ENCODE data around the gene C1orf116.

Gene C1orf116

DNA sequence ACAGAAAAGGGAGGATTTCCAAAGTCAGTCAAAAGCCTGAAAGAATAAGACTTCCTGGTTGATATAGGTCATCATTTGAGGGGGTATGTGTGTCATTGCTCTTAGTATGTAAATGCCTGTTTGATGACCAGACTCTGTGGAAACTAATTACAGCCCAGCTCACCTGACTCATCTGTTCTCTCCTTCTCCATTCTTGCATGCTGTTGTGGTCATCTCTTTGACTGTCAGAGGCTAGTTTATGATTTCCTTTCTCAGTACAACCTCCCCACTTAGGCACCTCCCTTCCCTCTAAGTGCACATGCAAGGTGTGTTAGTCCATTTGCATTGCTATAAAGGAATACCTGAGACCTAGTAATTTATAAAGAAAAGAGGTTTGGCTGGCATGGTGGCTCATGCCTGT is 2.4 kb upstream of the C1orf116 start:
- no peak for DNase-seq (ENCODE audit: low read depth)

- no peak for DNase-seq (ENCODE audit: low read depth)
These were observed 1.7 kb upstream of the C1orf116 start for GRCh38 chr1:207034208-207034607.

DNA sequence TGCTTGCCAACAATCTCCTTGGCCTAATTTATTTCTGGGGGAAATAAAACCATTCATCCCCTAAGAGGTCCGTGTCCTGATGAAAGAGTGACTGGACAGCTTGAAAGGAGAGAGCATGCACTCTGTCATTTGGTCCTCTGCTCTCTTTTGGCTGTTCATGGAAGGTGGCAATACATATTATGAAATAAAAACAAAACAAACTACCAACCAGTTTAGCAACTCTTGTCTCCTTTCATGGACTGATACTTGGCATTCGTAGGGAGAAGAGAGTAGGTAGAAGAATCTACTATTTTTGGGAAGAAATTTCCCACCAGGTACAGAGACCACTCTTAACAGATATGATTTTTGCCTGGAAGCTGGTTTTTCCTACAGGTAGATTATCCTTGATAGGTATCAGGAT is 746 bp upstream of the C1orf116 start:
- DNase-seq (ENCODE audit: low read depth) = no peak

- no peak for DNase-seq (ENCODE audit: low read depth)
These were observed 808 bp downstream of the C1orf116 start for GRCh38 chr1:207031632-207032264.

GRCh38 chr1:207031016-207031415 is 1.5 kb downstream of the C1orf116 start:
- no peak for DNase-seq (ENCODE audit: low read depth)

- no peak for DNase-seq (ENCODE audit: low read depth)
These were observed 2.0 kb downstream of the C1orf116 start for GRCh38 chr1:207030522-207031009.

- DNase-seq (ENCODE audit: low read depth) = no peak
These were observed 2.6 kb downstream of the C1orf116 start for GRCh38 chr1:207029701-207030521.

DNA sequence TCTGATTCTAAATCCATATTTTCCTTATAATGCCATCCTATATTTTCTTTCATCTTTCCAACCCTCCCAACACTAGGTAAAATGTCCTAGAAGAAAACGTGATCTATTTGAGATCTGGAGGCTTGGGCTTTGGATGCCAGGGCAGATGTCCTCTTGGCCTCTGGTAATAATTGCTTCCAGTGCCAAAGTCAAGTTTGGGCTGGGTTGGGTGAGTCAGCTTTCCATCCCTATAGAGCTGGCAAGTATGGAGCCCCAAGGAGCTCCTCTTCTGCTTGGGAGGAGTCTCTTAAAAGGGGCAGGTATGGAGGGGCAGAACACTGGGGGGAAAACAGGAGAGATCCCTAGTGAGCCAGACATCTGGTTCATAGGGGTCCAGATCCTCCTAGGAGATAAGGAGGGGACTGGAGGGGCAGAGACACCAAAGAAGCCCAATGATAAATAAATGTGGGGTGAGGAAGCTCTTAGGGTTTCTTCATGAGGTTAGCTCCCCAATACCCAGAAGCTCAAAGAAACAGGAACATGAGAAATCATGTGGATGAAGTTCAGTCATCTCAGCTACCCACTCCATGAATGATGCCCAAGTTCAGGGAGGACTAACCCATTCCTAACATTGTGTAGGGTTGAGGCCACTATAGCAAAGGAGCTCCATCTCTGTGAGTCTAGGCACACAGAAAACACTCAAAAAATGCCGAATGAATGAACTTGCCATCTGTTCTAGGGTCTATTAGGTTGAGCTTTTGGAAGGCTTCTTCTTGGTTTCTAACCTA is 3.5 kb downstream of the C1orf116 start:
- DNase-seq (ENCODE audit: low read depth) = no peak

DNA sequence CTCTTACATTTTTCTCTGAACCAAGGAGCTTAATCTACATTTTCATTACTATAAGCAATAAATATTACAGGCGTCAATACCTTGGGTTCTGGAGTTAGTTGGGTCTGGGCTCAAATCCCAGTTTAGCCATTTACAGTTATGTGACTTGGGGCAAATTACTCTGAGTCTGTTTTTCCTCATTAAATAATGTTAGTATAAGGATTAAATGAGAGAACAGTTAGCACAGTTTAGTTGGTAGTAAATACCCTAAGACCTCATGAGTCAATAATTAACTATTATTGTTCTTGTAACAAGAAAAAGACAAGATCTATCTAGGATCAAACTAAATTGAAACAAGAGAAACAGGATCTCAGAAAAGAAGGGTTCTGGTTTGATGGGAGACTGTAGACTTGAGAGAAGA is 4.6 kb downstream of the C1orf116 start:
- DNase-seq (ENCODE audit: low read depth) = no peak

DNA sequence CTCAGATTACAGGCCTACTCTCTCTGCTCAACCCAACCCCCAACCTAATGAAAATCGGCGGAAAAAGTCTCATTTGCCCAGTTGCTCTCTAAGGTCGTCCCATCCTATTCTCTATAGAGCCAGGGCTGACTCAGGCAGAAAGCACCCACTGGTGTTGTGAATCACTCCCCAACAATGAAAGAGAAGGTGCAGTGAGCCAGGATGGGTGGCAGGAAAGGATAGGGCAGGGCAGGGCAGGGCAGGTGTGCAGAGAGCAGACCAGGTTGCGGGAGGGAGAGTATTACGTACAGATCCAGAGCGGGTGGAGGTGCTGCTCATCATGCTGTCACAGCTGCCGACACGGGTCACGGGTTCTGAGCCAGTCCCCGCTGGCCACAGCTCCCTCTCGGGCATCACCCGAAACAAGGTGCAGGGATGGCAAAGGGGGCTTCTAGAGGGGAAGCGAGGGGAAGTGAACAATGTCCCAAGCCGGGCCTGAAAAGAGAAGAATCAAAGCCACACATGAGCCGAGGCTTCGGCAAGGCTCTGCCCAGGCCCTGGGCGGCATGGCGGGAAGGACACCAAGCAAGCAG is 5.3 kb downstream of the C1orf116 start:
- no peak for DNase-seq (ENCODE audit: low read depth)

DNA sequence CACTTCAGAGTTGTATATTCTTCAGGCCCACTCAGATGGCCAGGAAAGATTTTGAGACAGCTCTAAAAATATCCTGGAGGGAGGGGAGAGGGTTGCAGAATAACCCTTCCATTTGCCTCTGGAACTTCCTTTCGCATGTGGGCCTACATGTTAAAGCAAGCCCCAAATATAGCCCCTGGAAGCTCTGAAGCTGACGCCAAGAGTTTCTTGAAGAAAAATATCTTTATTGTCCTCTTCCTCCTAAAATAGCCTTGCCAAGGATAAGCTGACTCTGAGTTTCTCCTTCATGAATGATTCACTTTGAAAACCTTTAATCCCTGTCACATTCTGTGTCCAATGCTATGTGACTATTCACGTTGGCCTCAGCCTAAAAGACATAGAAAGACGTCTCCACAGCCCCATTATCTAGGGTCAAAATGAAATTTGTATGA is 6.4 kb downstream of the C1orf116 start:
- peak; percentile 11 for DNase-seq (ENCODE audit: low read depth)

DNA sequence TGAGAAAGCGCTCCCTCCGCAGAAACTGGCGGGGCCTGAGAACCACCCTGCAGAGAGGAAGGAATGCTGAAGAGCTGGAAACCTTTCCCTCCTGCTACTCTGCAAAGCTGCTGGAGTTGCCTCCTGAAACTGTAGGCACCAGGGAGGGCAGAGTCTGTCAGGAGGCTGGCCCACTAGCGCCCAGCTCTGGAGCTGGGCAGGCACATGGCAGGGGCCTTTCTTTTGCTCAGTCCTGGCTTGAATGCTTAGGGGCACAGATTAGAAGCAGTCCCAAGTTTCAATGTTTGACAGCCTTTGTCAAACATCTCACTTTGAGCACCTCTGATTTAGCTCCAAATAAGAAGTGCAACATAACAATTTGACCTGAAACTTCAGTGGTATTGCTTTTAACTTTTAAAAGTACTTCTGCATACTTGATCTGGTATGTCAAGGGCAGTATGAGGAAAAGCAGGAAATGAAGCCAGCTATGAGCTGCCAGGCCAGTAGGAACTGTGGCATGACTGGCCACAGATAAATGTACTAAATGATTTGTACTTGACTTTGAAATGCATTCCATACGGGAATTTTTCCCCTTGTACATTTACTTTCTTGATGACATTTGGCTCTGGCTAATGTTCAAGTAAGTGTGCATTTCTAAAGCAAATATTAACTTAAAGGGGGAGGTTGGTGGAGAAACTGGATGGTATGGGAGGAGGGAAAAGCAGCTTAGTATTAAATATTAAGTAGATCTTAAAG is 7.2 kb downstream of the C1orf116 start:
- no peak for DNase-seq (ENCODE audit: low read depth)

DNA sequence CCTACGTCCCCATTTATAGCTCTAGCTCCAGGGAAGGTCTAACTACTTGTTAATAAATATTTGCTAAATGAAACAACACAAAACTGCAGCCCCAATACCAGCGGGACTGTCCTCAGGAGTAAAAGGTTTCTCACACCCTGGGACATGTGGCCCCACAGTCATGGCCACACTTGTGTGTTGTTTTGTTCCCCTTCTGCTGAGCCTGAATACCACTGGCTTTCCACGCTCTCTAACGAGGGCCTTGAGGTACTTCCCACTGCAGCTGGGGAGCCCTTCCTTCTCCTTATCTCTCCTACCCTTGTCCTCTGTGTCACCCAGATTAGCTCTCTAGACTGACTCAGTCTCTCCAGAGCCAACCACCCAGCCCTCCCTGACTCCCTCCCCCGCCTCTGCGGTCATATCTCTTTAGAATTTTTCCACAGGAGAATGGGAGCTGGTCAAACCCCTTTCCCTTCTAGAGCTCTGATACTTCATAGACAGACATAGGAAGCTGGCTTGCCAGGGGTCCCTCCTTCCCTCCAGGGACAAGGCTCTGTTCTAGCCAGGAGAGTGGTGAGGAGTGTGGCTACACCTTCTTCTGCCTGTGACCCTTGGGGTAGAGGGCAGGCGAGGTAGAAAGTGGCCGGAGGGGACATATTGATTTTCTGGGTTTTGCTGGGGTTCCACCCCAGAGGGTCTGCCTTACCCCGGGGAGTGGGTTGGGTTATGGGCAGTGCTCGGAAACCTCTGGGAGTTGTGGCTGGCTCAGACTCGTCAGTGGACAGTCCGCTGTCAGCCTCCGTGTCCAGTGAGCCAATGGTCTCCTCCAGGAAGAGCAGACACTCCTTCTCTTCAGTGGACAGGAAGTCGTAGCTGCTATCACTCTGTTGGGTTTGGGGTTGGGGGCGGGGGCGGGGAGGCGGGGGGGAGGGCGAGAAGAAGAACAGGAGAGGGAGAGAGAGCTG is 8.1 kb downstream of the C1orf116 start:
- DNase-seq (ENCODE audit: low read depth) = no peak

GRCh38 chr1:207022996-207023679 is 9.4 kb downstream of the C1orf116 start:
- DNase-seq (ENCODE audit: low read depth) = no peak

- no peak for DNase-seq (ENCODE audit: low read depth)
These were observed 10.5 kb downstream of the C1orf116 start for GRCh38 chr1:207021876-207022596.

- peak; percentile 14 for DNase-seq (ENCODE audit: low read depth)
These were observed 11.3 kb downstream of the C1orf116 start for GRCh38 chr1:207021139-207021861.

DNA sequence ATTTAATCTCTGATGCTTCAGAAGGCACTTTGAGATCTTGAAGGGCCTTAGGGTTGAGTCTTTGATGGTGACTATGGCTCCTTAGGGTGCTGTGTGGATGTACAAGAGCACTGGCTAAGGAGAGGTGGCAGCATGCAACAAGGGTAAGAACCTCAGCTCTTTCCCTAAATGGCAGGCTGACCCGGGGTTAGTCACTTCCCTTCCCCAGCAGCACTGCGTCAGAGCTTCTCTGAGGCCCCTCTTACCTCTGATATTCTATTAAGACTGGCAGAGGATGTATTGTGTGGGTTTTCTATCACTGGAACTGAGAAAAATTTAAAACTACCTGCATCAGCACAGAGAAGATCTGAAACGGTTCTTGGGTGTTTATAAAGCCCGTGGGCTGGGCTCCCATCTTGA is 11.8 kb downstream of the C1orf116 start:
- DNase-seq (ENCODE audit: low read depth) = no peak

- DNase-seq (ENCODE audit: low read depth) = no peak
These were observed 12.4 kb downstream of the C1orf116 start for GRCh38 chr1:207020065-207020708.
